Measurements from ENCODE around the gene RERG.
"Not testable (repeated sequence)": the region's sequence is repeated elsewhere in the genome, so short reads cannot be mapped to it uniquely, and the experiment has no call there.

RERG gene

DNA sequence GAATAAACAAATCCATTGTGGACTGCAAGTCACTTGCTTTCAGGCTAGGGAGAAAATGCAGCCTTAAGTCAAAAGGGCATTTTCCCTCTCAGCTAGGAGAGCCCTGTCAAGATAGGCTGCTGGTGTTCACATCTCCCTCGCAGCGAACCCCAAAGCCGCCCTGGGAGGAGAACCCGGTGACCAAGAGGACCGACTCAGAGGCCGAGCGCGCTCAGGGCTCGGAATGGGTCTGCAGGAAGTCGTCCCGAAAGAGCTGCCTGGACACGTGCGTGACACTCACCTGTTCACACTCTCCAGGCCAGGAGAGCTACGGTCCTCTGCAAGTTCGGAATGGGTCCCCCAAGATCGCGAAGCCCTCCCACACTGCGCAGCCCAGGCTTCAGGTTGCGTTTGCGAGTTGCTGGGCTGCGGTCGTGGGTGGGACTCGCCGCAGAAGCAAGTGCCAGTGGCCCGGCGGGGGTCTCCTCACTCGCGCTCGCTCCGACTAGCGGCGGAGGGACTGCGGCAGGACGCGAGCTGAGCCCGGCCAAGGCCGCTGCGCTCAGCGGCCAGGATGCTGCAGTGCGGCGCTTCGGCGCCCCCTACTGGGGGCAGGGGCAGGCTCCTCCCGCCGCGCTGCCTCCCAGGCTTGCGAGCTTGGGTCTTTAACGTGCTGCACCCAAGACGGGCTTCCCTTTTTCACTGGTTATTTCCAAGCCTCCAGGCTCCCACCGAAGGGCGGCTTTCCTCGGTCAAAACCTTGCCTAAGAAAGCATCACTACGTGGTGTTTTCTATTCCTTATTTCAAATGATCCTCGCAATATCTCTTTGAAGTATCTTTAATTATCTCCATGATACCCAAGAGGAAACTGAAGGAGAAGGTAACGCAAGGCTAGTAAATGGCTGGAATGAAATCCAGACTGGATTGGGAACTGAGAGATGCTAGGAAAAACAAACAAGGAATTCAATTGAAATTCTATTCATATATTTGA lies at the start of gene RERG:
Gene RERG, minus strand, starts transcription at position 503 of the 971 bp plus-strand sequence. CDS start 3,928 bp downstream, outside the sequence.
- DNase-seq (ENCODE audit: low spot score): peak; percentile 66

GRCh38 chr12:15270591-15270990 lies 49.4 kb upstream of the RERG start:
- DNase-seq (ENCODE audit: low spot score): no peak

DNA sequence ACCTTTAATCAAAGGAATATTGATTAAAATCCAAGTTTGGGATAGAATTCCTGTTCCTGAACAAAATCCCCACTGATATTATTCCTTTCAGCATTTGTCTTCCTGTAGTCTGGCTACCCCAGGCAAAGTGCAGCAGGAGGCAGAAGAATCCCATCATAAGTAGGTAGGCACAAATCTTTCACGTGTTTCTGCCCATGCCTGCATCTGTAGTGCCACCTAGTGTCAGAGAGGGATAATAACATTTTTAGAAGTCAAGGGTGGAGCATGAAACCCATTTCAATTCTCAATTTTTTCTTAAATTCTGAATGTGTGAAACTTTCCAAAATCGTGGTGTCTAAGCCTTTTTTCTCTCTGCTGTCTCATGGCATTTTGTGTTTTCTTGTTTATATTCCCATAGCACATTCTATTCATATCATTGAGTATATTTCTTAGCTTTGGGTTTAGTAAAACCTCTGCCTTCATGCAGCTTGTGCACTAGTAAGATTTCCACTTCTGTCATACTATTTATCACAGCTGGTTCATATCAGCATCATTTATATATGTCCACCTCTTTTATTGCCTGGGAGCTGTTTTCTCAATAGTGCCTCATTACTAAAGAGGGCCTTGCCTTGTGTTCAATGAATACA lies 47.8 kb upstream of the RERG start:
- DNase-seq (ENCODE audit: low spot score): peak; percentile 8

DNA sequence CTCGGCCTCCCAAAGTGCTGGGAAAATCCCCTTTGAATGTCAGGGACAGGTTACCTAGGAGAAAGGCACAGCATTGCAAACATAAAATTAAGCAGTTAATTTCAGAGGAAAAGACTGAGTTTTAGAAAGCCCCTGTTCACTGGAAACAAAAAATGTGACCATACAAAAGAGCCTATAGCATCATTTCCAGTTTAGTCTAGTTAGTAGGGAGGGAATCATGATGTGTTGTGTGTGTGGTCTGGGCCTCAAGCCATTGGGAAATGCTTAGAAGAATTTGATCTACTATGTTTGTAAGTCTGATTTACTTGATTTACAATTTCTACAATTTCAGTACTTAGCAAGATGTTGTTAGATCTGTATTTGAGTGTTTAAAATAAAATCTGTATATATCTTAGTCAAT lies 47.1 kb upstream of the RERG start:
- DNase-seq (ENCODE audit: low spot score): no peak

- no peak for DNase-seq (ENCODE audit: low spot score)
Measured at GRCh38 chr12:15265875-15266274, 44.7 kb upstream of the RERG start.

GRCh38 chr12:15256761-15257160 lies 35.5 kb upstream of the RERG start:
- DNase-seq (ENCODE audit: low spot score): no peak

- no peak for DNase-seq (ENCODE audit: low spot score)
Measured at GRCh38 chr12:15253990-15254389, 32.8 kb upstream of the RERG start.

GRCh38 chr12:15244926-15245325 lies 23.7 kb upstream of the RERG start:
- no peak for DNase-seq (ENCODE audit: low spot score)

DNA sequence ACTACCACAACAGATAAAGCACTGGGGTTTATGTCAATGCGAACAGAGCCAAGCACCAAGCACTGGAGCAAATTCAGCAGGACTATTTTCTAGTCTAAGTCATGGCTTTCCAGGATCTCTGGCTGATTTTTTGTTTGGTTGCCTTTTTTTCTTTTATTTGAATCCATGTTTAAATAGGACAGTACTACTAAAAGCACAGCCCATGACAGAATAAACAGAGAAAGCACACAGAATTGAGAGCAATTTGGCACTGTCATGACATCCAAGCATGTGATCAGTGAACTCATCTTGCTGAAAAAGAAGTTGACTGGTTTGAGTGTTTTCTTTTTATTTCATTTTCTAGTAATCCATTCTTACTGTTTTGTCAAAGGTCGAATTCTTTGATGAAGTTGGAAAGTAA lies 23.1 kb upstream of the RERG start:
- DNase-seq (ENCODE audit: low spot score): no peak

GRCh38 chr12:15243102-15243501 lies 21.9 kb upstream of the RERG start:
- DNase-seq (ENCODE audit: low spot score): no peak

- DNase-seq (ENCODE audit: low spot score): no peak
Measured at GRCh38 chr12:15240898-15241297, 19.7 kb upstream of the RERG start.

GRCh38 chr12:15234508-15234907 lies 13.3 kb upstream of the RERG start:
- no peak for DNase-seq (ENCODE audit: low spot score)

DNA sequence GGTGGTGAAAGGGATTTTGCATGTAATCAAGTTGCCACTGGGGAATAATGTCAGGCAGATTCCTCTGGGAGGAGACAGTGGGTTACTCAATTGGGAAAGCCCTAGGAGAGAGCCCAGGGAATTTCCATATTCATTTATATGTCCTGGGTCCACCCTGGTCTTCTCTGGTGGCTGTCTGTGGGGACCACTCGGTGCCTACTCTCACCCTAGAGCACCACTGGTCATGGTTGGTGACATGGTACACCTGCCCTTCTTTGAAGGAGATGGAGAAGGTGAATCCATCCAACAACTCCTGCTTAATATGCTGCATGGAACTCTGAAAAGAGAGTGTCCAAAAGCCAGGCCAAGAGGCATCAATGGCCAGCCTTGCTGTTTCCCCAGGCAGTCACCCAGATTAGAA lies 12.8 kb upstream of the RERG start:
- no peak for DNase-seq (ENCODE audit: low spot score)

DNA sequence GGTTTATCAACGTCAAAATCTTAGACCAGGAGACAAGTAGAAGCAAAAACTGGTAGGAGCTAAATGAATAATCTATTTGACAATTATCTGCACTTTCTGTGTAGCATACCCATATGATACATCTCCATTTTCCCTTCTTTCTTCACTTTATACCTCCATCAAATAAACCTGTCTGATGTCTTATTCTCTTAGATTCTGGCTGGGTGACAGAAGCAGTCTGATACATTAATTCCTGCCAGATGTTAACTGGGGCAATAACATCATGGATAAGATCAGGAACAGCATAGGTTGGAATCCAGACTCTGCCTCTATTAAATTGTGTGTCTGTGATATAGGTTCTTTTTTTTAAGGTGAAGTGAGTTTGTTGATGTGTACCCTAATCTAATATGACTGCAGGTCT lies 11.7 kb upstream of the RERG start:
- DNase-seq (ENCODE audit: low spot score): no peak

- DNase-seq (ENCODE audit: low spot score): no peak
Measured at GRCh38 chr12:15231493-15231892, 10.3 kb upstream of the RERG start.

GRCh38 chr12:15230751-15231150 lies 9.5 kb upstream of the RERG start:
- DNase-seq (ENCODE audit: low spot score): no peak

GRCh38 chr12:15230137-15230536 lies 8.9 kb upstream of the RERG start:
- DNase-seq (ENCODE audit: low spot score): no peak

- DNase-seq (ENCODE audit: low spot score): no peak
Measured at GRCh38 chr12:15227004-15227679, 5.9 kb upstream of the RERG start.

- DNase-seq (ENCODE audit: low spot score): not testable (repeated sequence)
Measured at GRCh38 chr12:15225863-15226218, 4.6 kb upstream of the RERG start.

- no peak for DNase-seq (ENCODE audit: low spot score)
Measured at GRCh38 chr12:15225136-15225862, 4.1 kb upstream of the RERG start.

GRCh38 chr12:15222219-15222618 lies 1.0 kb upstream of the RERG start:
- DNase-seq (ENCODE audit: low spot score): no peak

GRCh38 chr12:15220451-15220850 lies 766 bp downstream of the RERG start:
- no peak for DNase-seq (ENCODE audit: low spot score)

Measured in HuH-7.5 (cell line).